Epithelial cell of proximal tubule (primary cell): ENCODE data around the gene C12orf75. TPM values are rescaled to one million over a fixed set of nuclear protein-coding genes. Genes with fewer than 3 reads are reported as not detected.

Experiments used
- DNase-seq: peaks from one replicate; pipeline ENCODE4 v3.0.0-alpha.2; 2011; ENCODE audit warnings: low read depth
- H3K4me3 ChIP-seq: 2 replicates; pipeline ENCODE4 v1.5.1; 2011; ENCODE audit warnings: low read depth, mild to moderate bottlenecking, low read length
- CTCF ChIP-seq: conservative IDR thresholded peaks from 2 replicates; pipeline ENCODE4 v1.5.1; 2012; ENCODE audit warnings: low read depth, mild to moderate bottlenecking, low read length
- total RNA-seq: library from RNA; depleted of rRNA; stranded (reverse); fragments of >200 nt; gene quantifications from 2 replicates; pipeline ENCODE4 v1.2.3, GENCODE V29; 2015

The C12orf75 gene
- total RNA-seq, 1 donor from 2014 or later: 726 TPM

GRCh38 chr12:105332925-105333324, 2.4 kb downstream of the C12orf75 start:
- TF ChIP-seq CTCF: no peak
- DNase-seq: no peak
- H3K4me3 ChIP-seq: peak overlapping the region; percentile 80

- TF ChIP-seq CTCF: no peak
- no peak for DNase-seq
- H3K4me3 ChIP-seq: peak overlapping the region; percentile 80
These were observed 3.5 kb downstream of the C12orf75 start for GRCh38 chr12:105334001-105334400.

- DNase-seq: no peak
- peak overlapping the region; percentile 80 for H3K4me3 ChIP-seq
- no peak for TF ChIP-seq CTCF
These were observed 4.1 kb downstream of the C12orf75 start for GRCh38 chr12:105334582-105334981.

GRCh38 chr12:105335856-105336255, 5.4 kb downstream of the C12orf75 start:
- TF ChIP-seq CTCF: no peak
- no peak for DNase-seq
- H3K4me3 ChIP-seq: no peak overlapping the region

GRCh38 chr12:105336411-105336810, 5.9 kb downstream of the C12orf75 start:
- no peak for TF ChIP-seq CTCF
- DNase-seq: no peak
- no peak overlapping the region for H3K4me3 ChIP-seq

GRCh38 chr12:105337391-105337790, 6.9 kb downstream of the C12orf75 start:
- TF ChIP-seq CTCF: no peak
- no peak overlapping the region for H3K4me3 ChIP-seq
- no peak for DNase-seq

GRCh38 chr12:105338966-105339365, 8.5 kb downstream of the C12orf75 start:
- DNase-seq: no peak
- TF ChIP-seq CTCF: no peak

More at GRCh38 chr12:105338966-105339365, 8.5 kb downstream of the C12orf75 start:
- no peak overlapping the region for H3K4me3 ChIP-seq
